Upper lobe of right lung (tissue), 1 donor: ENCODE measurements around the gene LUZP2. TPM values are rescaled to one million over a fixed set of nuclear protein-coding genes. Genes with fewer than 3 reads are reported as not detected.

Experiments used
- ATAC-seq: fragments of 200-7000 bp; cut with Tn5 transposase; one replicate; pipeline ENCODE4 v1.9.1; 2020; ENCODE audit warnings: mild to moderate bottlenecking, moderate library complexity
- DNase-seq: peaks from one replicate; pipeline ENCODE4 v3.0.0-alpha.2; 2020
- H3K27ac ChIP-seq: fragments of 200-600 bp; one replicate; pipeline ENCODE4 v1.8.0; 2022
- H3K27me3 ChIP-seq: fragments of 200-600 bp; one replicate; pipeline ENCODE4 v1.8.0; 2022; ENCODE audit warnings: mild to moderate bottlenecking
- H3K36me3 ChIP-seq: fragments of 200-600 bp; one replicate; pipeline ENCODE4 v1.8.0; 2022
- H3K4me1 ChIP-seq: fragments of 200-600 bp; one replicate; pipeline ENCODE4 v1.8.0; 2022
- H3K4me3 ChIP-seq: fragments of 200-600 bp; one replicate; pipeline ENCODE4 v1.8.0; 2022; ENCODE audit warnings: mild to moderate bottlenecking
- H3K9me3 ChIP-seq: fragments of 200-600 bp; one replicate; pipeline ENCODE4 v1.8.0; 2022
- intact Hi-C: fragments of 100-400 bp; cut with DNase I; formaldehyde crosslinking; loops from one replicate; pipeline ENCODE4 v1.11.0; 2022
- total RNA-seq: library from RNA; stranded (reverse); fragmentation: NEBNext Ultra II Directional; extraction: Animal tissue kit (Norgen Biotek cat#: 25700); gene quantifications from one replicate; pipeline ENCODE4 v1.2.1, GENCODE V29; 2021
- TF ChIP-seq, protein P1 (sequence below): fragments of 200-600 bp; IDR thresholded peaks from one replicate; pipeline ENCODE4 v1.8.0; 2022; ENCODE audit warnings: antibody characterized with exemption
- donor health status: DM: no; HTN: yes; CAD: no; lungs with severe emphysema.

Gene LUZP2
- total RNA-seq, 1 donor from 2014 or later, result 0.23 TPM

DNA sequence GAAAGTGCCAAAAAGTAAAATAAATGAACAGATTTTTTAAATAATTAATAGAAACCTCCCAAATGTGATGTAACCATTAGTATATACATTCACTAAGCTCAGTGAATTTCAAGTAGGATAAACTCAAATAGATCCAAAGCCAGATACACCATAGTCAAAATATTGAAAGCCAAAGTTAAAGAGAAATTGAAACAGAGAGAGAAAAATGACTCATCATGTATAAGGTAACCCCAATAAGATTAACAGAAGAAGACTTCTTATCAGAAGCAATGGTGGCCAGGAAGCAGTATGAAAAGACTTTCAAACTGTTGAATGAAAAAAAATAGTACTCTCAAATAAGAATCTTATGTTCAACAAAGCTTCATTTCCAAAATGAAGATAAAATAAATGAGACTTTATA is 70.5 kb downstream of the LUZP2 start:
- Histone ChIP-seq H3K36me3 (no peaks in the 10 kb centered on the region), H3K27me3 (no peaks in the 10 kb centered on the region), H3K9me3 (no peaks in the 10 kb centered on the region), H3K4me1 (no peaks in the 10 kb centered on the region), H3K27ac (no peak overlapping the region), H3K4me3 (no peak overlapping the region)
- intact Hi-C loops, result no loop called here
- ATAC-seq (no peak), DNase-seq (no peak)
- TF ChIP-seq, protein P1, sequence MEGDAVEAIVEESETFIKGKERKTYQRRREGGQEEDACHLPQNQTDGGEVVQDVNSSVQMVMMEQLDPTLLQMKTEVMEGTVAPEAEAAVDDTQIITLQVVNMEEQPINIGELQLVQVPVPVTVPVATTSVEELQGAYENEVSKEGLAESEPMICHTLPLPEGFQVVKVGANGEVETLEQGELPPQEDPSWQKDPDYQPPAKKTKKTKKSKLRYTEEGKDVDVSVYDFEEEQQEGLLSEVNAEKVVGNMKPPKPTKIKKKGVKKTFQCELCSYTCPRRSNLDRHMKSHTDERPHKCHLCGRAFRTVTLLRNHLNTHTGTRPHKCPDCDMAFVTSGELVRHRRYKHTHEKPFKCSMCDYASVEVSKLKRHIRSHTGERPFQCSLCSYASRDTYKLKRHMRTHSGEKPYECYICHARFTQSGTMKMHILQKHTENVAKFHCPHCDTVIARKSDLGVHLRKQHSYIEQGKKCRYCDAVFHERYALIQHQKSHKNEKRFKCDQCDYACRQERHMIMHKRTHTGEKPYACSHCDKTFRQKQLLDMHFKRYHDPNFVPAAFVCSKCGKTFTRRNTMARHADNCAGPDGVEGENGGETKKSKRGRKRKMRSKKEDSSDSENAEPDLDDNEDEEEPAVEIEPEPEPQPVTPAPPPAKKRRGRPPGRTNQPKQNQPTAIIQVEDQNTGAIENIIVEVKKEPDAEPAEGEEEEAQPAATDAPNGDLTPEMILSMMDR, result no peak

DNA sequence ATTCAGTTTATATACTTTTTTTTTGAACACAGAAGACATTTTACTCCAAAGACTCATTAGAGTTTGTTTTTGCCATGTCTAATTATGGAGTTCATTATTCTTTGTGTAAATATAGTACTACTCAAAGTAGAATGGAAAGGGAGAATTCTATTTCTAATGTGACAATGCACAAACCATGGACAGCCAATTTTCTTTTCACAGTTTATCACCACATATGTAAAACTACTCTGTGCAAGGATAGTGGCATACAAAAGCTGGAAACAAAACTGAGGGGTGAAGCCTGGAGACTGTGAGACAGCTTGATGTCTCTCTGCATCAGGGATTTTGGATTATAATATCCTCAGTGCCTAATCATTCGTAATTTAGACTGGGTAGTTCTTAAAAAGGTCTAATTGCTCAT is 75.5 kb downstream of the LUZP2 start:
- DNase-seq (no peak), ATAC-seq (no peak)
- intact Hi-C loops, result no loop called here
- no peak overlapping the region for H3K4me3 ChIP-seq
- no peaks in the 10 kb centered on the region for H3K27me3 ChIP-seq
- no peaks in the 10 kb centered on the region for H3K9me3 ChIP-seq
- no peaks in the 10 kb centered on the region for H3K4me1 ChIP-seq
- H3K36me3 ChIP-seq, result no peaks in the 10 kb centered on the region
- no peak overlapping the region for H3K27ac ChIP-seq
- TF ChIP-seq, protein P1, result no peak

DNA sequence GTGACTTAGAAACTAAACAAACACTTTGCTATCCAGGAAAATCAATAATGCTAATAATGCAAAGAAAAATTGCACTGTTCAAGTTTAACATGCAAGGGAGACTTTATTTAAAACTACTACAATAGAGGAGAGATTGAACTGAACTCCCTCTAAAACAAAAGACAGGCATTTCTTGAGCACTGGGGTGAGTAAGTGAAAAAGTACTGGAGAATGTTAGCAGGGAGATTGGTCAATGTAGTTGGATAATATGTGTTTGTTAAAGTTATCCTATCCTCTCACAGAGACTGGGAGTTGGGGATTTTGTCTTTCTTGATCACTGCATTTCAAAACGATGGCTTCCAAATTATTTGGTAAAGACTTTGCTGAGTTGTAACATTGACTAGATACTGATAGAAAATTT is 77.6 kb downstream of the LUZP2 start:
- no peaks in the 10 kb centered on the region for H3K4me1 ChIP-seq
- DNase-seq, result no peak
- H3K36me3 ChIP-seq, result no peaks in the 10 kb centered on the region
- intact Hi-C loops, result no loop called here
- H3K4me3 ChIP-seq, result no peak overlapping the region
- no peak overlapping the region for H3K27ac ChIP-seq
- ATAC-seq, result no peak
- no peaks in the 10 kb centered on the region for H3K9me3 ChIP-seq
- TF ChIP-seq, protein P1, result no peak
- no peaks in the 10 kb centered on the region for H3K27me3 ChIP-seq

DNA sequence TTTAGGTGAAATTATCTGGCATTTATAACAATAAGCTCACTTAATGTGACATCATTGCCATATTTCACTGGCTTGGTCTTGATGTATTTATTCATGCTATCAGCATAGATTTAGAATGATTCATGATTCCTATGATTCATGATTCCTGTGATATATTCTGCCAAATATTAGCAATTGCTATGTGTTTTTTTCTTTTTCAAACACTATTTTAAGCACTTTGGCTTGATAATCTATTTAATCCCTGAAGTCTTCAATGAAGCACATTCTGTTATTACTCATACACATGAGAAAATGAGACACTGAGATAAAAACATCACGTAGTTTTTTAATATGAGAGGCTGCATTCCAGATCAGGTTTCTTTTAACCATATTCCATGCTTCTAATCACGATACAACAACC is 78.5 kb downstream of the LUZP2 start:
- ATAC-seq (no peak), DNase-seq (no peak)
- no peaks in the 10 kb centered on the region for H3K4me1 ChIP-seq
- no peaks in the 10 kb centered on the region for H3K27me3 ChIP-seq
- no peaks in the 10 kb centered on the region for H3K9me3 ChIP-seq
- H3K36me3 ChIP-seq, result no peaks in the 10 kb centered on the region
- no peak overlapping the region for H3K27ac ChIP-seq
- intact Hi-C loops, result no loop called here
- H3K4me3 ChIP-seq, result no peak overlapping the region
- TF ChIP-seq, protein P1, result no peak

DNA sequence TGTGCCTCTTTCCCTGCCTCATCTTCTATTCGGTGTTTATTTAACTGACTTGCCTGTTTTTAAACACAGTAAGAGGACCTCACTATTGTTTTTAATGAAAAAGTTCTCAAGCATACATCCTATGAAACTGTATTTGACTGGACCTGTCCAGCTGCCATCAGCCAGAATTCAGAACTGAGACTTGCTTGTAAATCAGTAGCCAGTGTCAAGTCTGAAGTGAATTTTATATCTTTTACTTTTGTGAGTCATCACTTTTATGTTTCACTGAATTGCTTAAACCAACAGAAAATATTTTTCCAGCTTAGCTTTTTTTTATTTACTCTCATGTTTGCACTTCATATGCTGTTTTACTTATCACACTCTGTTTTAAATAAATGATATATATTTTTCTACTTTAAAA is 88.3 kb downstream of the LUZP2 start:
- DNase-seq (no peak), ATAC-seq (no peak)
- Histone ChIP-seq H3K9me3 (no peaks in the 10 kb centered on the region), H3K27ac (no peak overlapping the region), H3K27me3 (no peaks in the 10 kb centered on the region), H3K4me1 (no peaks in the 10 kb centered on the region), H3K36me3 (no peaks in the 10 kb centered on the region), H3K4me3 (no peak overlapping the region)
- TF ChIP-seq, protein P1, result no peak
- intact Hi-C loops, result no loop called here

DNA sequence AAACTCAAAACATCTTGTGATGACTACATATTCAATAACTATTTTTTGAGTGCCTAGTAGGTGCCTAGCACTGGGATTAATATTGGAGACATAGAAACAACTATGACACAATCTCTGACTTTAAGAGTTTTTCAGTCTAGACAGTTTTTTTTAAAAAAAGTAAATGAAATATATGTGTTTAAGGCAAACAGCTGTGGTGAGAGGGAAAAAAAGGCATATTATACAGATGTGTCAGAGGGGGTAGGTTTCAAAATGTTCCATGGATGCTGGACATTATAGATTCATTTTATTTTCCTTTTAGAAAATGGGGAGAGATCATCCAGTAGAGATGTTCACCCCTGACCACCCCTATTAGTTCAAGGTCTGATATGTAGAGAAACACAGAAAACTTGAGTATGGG is 90.8 kb downstream of the LUZP2 start:
- intact Hi-C loops, result no loop called here
- no peak for ATAC-seq

More for the DNA sequence above, 90.8 kb downstream of the LUZP2 start:
- Histone ChIP-seq H3K9me3 (no peaks in the 10 kb centered on the region), H3K4me3 (no peak overlapping the region), H3K36me3 (no peaks in the 10 kb centered on the region), H3K27ac (no peak overlapping the region), H3K4me1 (no peaks in the 10 kb centered on the region), H3K27me3 (no peaks in the 10 kb centered on the region)
- DNase-seq, result no peak
- TF ChIP-seq, protein P1, result no peak
